Esophagus muscularis mucosa (tissue), 4 donors: ENCODE measurements around the gene CDH22. TPM values are rescaled to one million over a fixed set of nuclear protein-coding genes. Genes with fewer than 3 reads are reported as not detected.

ENCODE experiments used
- DNase-seq: peaks from one replicate; pipeline ENCODE4 v3.0.0-alpha.2; 2017; ENCODE audit errors: extremely low spot score
- H3K27ac ChIP-seq, 4 donors: fragments of 200-600 bp; sonication (generic); replicated peaks in 1 of 4; 1 replicate in 3 of 4; 2 replicates in 1 of 4; pipeline ENCODE4 v1.5.1; 2016 to 2019; ENCODE audit warnings: mild to moderate bottlenecking in 1 of 4
- H3K27me3 ChIP-seq, 4 donors: fragments of 200-600 bp; sonication (generic); one replicate each; pipeline versions ENCODE4 v1.5.1 to v1.6.0; 2016 to 2019
- H3K36me3 ChIP-seq, 4 donors: fragments of 200-600 bp; sonication (generic); one replicate each; pipeline ENCODE4 v1.5.1; 2016 to 2019
- H3K4me1 ChIP-seq, 4 donors: fragments of 200-600 bp; sonication (generic); one replicate each; pipeline ENCODE4 v1.5.1; 2016 to 2019
- H3K4me3 ChIP-seq, 4 donors: fragments of 200-600 bp; sonication (generic); 1 replicate in 2 of 4; 2 replicates in 2 of 4; pipeline ENCODE4 v1.5.1; 2016 to 2019; ENCODE audit warnings: mild to moderate bottlenecking in 4 of 4, moderate library complexity in 1 of 4
- H3K9me3 ChIP-seq, 4 donors: fragments of 200-600 bp; sonication (generic); 1 replicate in 3 of 4; 2 replicates in 1 of 4; pipeline ENCODE4 v1.5.1; 2016 to 2019
- EP300 ChIP-seq: sonication (generic); formaldehyde crosslinking; IDR thresholded peaks from one replicate; pipeline ENCODE4 v1.6.1; 2017; ENCODE audit warnings: antibody characterized with exemption
- POLR2A ChIP-seq: fragments of 450-650 bp; IDR thresholded peaks from one replicate; pipeline ENCODE4 v1.6.1; 2017; ENCODE audit warnings: antibody characterized with exemption, moderate library complexity, mild to moderate bottlenecking, low read depth
- POLR2AphosphoS5 ChIP-seq, 2 donors: sonication (generic); formaldehyde crosslinking; IDR thresholded peaks; one replicate each; pipeline ENCODE4 v1.6.1; 2017; ENCODE audit warnings: antibody characterized with exemption in 2 of 2
- WGBS: methylation state at CpG from one replicate; pipeline ENCODE4 v1.1.5; 2018; 5-methylcytosine and 5-hydroxymethylcytosine counted together
- intact Hi-C: fragments of 100-400 bp; cut with DNase I; formaldehyde crosslinking; loops from one replicate; pipeline ENCODE4 v1.15.1; 2023
- total RNA-seq, 4 donors: library from RNA; depleted of rRNA; stranded (reverse); fragments of >200 nt; gene quantifications; one replicate each; pipeline versions ENCODE4 v1.1.0 to v1.2.1, GENCODE V29; 2016
- TF ChIP-seq, protein P1 (sequence below), 3 experiments: fragments of 200-600 bp in 2 of 3; fragments of 450-650 bp in 1 of 3; sonication (generic) in 2 of 3; IDR thresholded peaks; one replicate each; pipeline ENCODE4 v1.5.1; 2017 to 2019; ENCODE audit warnings: antibody characterized with exemption in 3 of 3, mild to moderate bottlenecking in 2 of 3, moderate library complexity in 1 of 3

The CDH22 gene
- total RNA-seq, 4 donors from 2014 or later = 0.17 to 0.69 (median 0.42) TPM; not detected in 1

DNA sequence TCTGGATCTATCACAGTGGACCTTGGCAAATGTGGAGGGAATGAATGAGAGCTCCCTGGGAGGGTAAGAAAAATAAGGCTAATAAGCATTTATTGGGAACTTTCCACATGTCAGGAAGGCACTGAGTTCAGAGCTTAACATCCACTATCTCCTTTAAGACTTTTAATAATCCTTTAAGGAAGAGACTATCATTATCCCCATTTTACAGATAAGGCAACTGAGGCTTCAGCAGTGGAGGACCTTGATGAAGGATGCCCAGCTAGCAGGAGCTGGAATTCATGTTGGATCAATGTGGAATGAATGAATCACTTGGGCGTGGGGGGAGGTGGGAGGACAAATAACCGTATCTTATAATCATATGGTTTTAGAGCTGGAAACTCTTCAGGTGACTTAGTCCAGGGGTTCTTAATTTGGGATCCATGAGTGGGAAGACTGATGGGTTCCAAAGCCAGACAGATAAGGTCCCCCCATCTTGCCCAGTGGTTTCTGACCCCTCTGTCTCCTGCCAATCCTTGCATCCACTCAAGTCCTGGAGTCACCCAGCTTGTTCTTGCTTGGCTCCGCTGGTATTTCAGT, 135.2 kb downstream of the CDH22 start:
- TF ChIP-seq, protein P1, sequence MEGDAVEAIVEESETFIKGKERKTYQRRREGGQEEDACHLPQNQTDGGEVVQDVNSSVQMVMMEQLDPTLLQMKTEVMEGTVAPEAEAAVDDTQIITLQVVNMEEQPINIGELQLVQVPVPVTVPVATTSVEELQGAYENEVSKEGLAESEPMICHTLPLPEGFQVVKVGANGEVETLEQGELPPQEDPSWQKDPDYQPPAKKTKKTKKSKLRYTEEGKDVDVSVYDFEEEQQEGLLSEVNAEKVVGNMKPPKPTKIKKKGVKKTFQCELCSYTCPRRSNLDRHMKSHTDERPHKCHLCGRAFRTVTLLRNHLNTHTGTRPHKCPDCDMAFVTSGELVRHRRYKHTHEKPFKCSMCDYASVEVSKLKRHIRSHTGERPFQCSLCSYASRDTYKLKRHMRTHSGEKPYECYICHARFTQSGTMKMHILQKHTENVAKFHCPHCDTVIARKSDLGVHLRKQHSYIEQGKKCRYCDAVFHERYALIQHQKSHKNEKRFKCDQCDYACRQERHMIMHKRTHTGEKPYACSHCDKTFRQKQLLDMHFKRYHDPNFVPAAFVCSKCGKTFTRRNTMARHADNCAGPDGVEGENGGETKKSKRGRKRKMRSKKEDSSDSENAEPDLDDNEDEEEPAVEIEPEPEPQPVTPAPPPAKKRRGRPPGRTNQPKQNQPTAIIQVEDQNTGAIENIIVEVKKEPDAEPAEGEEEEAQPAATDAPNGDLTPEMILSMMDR (IDR thresholded peaks at IDR 0.05) = no peak
- no peak for TF ChIP-seq POLR2AphosphoS5 (IDR thresholded peaks at IDR 0.05)
- TF ChIP-seq EP300 = no peak
- TF ChIP-seq POLR2A = no peak
- intact Hi-C loops = no loop called here
- Histone ChIP-seq H3K4me1 (peaks cover 0 to 11% (median 5%) of the 10 kb centered on the region in 4 donors), H3K36me3 (no peaks in the 10 kb centered on the region), H3K9me3 (no peaks in the 10 kb centered on the region), H3K27me3 (peaks cover 0 to 90% (median 22%) of the 10 kb centered on the region in 4 donors), H3K27ac (no peak overlapping the region), H3K4me3 (no peak overlapping the region)
- WGBS = 56% methylated on average over 3 of the region's 3 CpGs
- DNase-seq = no peak

DNA sequence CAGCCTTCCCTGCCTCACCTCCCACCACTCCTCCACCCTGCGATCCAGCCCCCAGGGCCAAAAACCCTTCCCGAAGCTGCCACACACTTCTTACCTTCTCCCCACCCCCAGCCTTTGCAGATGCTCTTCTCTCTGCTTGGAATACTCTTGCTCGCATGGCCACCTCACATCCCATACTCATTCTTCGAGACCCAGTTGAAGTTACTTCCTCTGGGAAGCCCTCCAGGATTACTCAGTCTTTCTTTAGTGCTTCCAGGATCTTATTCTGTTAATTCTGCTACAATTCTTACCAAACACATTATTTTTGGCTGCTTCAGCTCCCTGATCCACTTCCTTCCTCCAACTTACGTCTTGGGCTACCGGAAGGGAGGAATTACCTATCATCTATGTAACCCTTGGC, 135.8 kb downstream of the CDH22 start:
- no peak for TF ChIP-seq POLR2AphosphoS5 (IDR thresholded peaks at IDR 0.05)
- TF ChIP-seq, protein P1 (IDR thresholded peaks at IDR 0.05) = no peak
- TF ChIP-seq EP300 = no peak
- no peak for TF ChIP-seq POLR2A
- DNase-seq = no peak
- Histone ChIP-seq H3K4me1 (peaks cover 0 to 11% (median 5%) of the 10 kb centered on the region in 4 donors), H3K27me3 (peaks cover 0 to 90% (median 22%) of the 10 kb centered on the region in 4 donors), H3K4me3 (no peak overlapping the region), H3K36me3 (no peaks in the 10 kb centered on the region), H3K9me3 (no peaks in the 10 kb centered on the region), H3K27ac (no peak overlapping the region)
- WGBS = 43% methylated on average over 6 of the region's 6 CpGs
- intact Hi-C loops = no loop called here

DNA sequence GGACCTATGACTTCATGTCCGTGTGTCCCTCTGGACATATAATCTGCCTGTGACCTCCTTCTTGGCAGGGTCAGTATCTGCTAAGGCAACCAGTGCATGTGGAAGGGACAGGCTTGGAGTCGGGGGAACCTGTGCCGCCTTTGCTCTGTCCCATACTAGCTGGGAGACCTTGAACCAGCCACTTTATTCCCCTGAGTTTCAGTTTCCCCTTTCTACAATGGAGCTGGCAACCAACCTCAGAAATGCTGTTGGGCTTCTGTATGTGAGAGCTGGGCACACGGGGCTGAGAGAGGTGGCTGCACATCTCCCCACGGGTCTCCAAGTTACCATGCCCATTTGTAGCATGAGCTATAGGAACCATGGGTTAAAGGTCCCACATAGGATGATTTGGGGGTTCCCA, 136.4 kb downstream of the CDH22 start:
- no peak for DNase-seq
- peaks cover 0 to 11% (median 5%) of the 10 kb centered on the region in 4 donors for H3K4me1 ChIP-seq
- no peaks in the 10 kb centered on the region for H3K9me3 ChIP-seq
- H3K4me3 ChIP-seq = no peak overlapping the region
- WGBS = 52% methylated on average over 5 of the region's 5 CpGs
- peaks cover 0 to 93% (median 22%) of the 10 kb centered on the region in 4 donors for H3K27me3 ChIP-seq
- H3K36me3 ChIP-seq = no peaks in the 10 kb centered on the region
- intact Hi-C loops = no loop called here
- TF ChIP-seq, protein P1 (IDR thresholded peaks at IDR 0.05) = no peak
- TF ChIP-seq POLR2AphosphoS5 (IDR thresholded peaks at IDR 0.05) = no peak
- TF ChIP-seq POLR2A = no peak
- TF ChIP-seq EP300 = no peak
- no peak overlapping the region for H3K27ac ChIP-seq

DNA sequence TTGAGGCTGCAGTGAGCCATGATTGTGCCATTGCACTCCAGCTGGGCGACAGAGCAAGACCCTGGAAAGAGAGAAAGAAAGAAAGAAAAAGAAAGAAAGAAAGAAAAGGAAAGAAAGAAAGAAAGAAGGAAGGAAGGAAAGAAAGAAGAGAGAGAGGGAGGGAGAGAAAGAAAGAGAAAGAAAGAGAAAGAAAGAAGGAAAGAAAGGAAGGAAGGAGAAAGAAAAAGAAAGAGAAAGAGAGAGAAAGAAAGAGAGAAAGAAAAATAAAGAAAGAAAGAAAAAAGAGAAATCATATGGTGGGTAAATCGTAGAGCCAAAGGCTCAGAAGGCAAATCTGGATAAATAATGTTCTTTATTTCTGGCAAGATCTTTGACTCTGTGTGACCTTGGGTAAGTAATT, 136.8 kb downstream of the CDH22 start:
- no peak for DNase-seq
- intact Hi-C loops = no loop called here
- Histone ChIP-seq H3K27ac (no peak overlapping the region), H3K27me3 (peaks cover 0 to 93% (median 22%) of the 10 kb centered on the region in 4 donors), H3K4me1 (peaks cover 0 to 11% (median 5%) of the 10 kb centered on the region in 4 donors), H3K4me3 (no peak overlapping the region), H3K36me3 (no peaks in the 10 kb centered on the region), H3K9me3 (no peaks in the 10 kb centered on the region)
- TF ChIP-seq POLR2A (no peak), EP300 (no peak), POLR2AphosphoS5 (IDR thresholded peaks at IDR 0.05) (no peak)
- TF ChIP-seq, protein P1 (IDR thresholded peaks at IDR 0.05) = no peak
- WGBS = 66% methylated on average over 2 of the region's 2 CpGs
